ENCODE results near the gene AHRR. TPM values are rescaled to one million over a fixed set of nuclear protein-coding genes. Genes with fewer than 3 reads are reported as not detected.
A peak's percentile ranks its signal among the peaks of the same experiment; 100 is the strongest.

Gene AHRR
- total RNA-seq, 6 experiments from 2014 or later = 30.9 to 55.7 (median 51.9) TPM

DNA sequence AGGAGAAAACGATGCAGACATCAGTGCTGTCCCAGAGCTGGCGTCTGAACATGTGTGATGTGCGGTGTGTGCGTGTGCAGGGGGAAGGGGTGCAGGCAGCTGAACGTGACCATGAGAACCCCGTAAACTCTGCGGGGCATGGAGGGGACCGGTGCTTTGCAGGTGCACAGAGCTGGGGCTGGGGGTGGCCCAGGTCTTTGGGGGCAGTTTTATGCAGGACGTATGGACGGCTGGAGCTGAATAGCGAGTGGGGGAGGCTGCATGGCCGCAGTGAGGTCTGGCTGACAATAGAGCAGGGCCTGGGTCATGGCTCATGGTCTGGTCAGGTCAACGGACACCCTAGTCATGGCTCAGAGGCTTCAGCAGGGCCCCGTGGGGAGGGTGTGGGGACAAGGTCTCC, 118.1 kb downstream of the AHRR start:
- H3K9me3 Mint-ChIP-seq = no peaks in the 10 kb centered on the region
- H3K27me3 Mint-ChIP-seq (ENCODE audit: insufficient read depth) = peaks cover 18% of the 10 kb centered on the region
- H3K4me1 Mint-ChIP-seq (ENCODE audit: low read depth) = peaks cover 23% of the 10 kb centered on the region
- no peak overlapping the region for H3K4me3 Mint-ChIP-seq
- no peak overlapping the region; the same call in 1 of the 2 replicates for H3K27ac Mint-ChIP-seq
- TF ChIP-seq, protein P1, sequence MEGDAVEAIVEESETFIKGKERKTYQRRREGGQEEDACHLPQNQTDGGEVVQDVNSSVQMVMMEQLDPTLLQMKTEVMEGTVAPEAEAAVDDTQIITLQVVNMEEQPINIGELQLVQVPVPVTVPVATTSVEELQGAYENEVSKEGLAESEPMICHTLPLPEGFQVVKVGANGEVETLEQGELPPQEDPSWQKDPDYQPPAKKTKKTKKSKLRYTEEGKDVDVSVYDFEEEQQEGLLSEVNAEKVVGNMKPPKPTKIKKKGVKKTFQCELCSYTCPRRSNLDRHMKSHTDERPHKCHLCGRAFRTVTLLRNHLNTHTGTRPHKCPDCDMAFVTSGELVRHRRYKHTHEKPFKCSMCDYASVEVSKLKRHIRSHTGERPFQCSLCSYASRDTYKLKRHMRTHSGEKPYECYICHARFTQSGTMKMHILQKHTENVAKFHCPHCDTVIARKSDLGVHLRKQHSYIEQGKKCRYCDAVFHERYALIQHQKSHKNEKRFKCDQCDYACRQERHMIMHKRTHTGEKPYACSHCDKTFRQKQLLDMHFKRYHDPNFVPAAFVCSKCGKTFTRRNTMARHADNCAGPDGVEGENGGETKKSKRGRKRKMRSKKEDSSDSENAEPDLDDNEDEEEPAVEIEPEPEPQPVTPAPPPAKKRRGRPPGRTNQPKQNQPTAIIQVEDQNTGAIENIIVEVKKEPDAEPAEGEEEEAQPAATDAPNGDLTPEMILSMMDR (IDR thresholded peaks at IDR 0.05) = no peak
- H3K36me3 Mint-ChIP-seq (ENCODE audit: low read depth) = peaks cover 13% of the 10 kb centered on the region
- no peak for DNase-seq

DNA sequence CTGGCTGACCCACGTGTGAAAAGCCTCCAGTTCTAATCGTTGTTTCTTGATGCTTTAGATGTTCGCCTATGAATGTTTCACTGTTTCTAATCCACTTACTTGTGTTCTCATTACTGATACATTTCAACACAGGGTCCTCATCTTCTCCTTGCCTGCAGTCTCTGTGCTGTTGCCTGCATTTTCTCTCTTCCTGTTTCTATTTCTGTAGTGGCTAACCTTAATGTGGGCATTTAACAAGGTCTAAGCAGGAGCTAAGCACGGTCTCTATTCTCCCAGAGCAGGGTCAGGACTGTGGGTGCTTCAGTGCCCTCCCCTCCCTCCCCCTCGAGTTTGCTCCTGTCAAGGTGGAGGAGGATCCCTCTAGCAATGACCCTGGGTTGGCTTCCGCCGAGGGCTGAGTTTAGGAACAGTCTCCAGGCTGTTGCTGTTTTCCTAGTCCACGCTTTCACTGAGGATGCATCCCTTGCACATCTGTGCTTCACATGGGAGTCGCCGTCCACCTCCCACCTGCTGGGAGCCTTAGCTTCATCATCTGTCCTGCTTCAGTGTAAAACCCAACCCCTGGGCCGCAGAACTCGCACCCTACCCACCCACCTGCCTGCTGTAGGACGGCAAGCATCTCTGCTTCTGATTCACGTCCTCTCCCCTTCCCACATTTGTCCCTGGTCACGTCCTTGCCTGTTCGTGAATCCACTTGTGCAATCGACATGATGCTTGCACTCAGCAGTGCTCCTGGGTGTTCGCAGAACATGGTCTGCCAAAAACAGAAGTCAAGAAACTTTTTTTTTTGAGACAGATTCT, 119.1 kb downstream of the AHRR start:
- TF ChIP-seq, protein P1 (IDR thresholded peaks at IDR 0.05) = no peak
- peaks cover 18% of the 10 kb centered on the region for H3K27me3 Mint-ChIP-seq (ENCODE audit: insufficient read depth)
- H3K4me3 Mint-ChIP-seq = no peak overlapping the region
- peaks cover 10% of the 10 kb centered on the region for H3K36me3 Mint-ChIP-seq (ENCODE audit: low read depth)
- H3K27ac Mint-ChIP-seq = peak overlapping the region; percentile 7; the same call in 1 of the 2 replicates
- H3K9me3 Mint-ChIP-seq = no peaks in the 10 kb centered on the region
- no peak for DNase-seq
- peaks cover 28% of the 10 kb centered on the region for H3K4me1 Mint-ChIP-seq (ENCODE audit: low read depth)

DNA sequence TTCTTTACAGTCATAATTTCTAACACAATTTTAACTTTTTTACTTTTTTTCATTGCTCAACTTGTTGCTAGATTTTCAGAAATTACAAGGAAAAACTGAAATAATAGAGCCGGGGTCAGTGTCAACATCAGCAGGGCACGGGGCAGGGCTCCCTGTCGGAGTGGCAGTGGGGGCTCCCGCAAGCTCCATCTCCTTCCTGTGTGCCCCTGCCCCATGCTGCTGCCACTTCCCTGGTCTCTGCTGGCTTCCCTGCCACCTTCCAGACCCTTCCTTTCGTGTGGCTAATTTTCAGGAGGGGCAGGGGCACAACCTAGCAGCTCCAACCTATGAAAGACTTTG, 120.5 kb downstream of the AHRR start:
- Mint-ChIP-seq H3K27ac (peak overlapping the region; percentile 90), H3K27me3 (ENCODE audit: insufficient read depth) (peaks cover 12% of the 10 kb centered on the region), H3K9me3 (no peaks in the 10 kb centered on the region), H3K4me3 (peak overlapping the region; percentile 97), H3K36me3 (ENCODE audit: low read depth) (peaks cover 14% of the 10 kb centered on the region), H3K4me1 (ENCODE audit: low read depth) (peaks cover 35% of the 10 kb centered on the region)
- TF ChIP-seq, protein P1 (IDR thresholded peaks at IDR 0.05) = no peak
- DNase-seq = no peak

DNA sequence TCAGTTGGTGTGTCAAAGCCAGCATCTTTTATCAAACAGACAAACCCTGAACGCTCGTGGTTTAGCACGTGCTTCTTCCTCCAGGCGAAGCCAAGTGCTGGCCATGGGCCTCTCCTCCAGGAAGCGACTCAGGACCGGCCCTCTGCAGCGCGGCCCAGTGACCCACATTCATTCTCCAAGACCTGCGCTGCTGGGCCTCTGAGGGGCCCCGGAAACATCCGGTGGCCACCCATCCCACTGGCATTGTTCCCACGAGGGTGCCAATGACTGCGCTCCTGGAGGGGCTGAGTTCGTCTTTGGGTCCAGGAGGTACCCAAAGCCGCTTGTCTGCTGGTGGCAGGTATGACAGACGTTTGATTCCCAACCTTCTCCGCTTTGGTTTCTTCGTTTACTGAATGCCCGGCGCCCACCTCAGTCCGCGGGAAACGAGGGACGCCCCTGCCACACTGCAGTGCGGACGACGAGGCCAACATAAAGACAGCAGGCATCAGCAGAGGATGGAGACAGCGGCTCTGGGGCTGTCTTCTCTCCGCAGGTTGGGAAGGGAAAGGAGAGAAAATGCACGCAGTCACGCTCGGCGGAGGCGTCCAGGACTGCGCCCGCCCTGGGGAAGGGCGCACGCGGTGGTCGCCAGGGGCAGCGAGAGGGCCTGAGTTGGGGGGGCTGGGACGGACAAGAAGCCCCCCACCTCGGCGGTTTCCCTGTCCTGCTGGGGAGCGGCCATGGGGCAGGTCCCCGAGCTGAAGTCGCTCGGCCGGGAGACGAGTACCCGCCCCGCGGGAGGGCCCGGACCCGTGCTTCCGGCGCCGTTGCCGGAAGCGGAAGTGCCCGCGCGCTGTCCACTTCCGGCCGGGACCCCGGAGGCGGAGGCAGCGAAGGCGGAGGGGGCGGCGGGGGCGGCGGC, 121.1 kb downstream of the AHRR start, which contains the start of gene EXOC3:
EXOC3 (plus strand) TSS at position 842 of the 904 bp plus-strand sequence. CDS start 3,030 bp downstream, outside the sequence.
- Mint-ChIP-seq H3K36me3 (ENCODE audit: low read depth) (peaks cover 15% of the 10 kb centered on the region), H3K27me3 (ENCODE audit: insufficient read depth) (peaks cover 12% of the 10 kb centered on the region), H3K4me3 (peak within 1 kb of the TSS; percentile 97), H3K9me3 (no peaks in the 10 kb centered on the region), H3K4me1 (ENCODE audit: low read depth) (peaks cover 35% of the 10 kb centered on the region), H3K27ac (peak within 1 kb of the TSS; percentile 90)
- TF ChIP-seq, protein P1 (IDR thresholded peaks at IDR 0.05) = no peak
- DNase-seq = peak; percentile 26

DNA sequence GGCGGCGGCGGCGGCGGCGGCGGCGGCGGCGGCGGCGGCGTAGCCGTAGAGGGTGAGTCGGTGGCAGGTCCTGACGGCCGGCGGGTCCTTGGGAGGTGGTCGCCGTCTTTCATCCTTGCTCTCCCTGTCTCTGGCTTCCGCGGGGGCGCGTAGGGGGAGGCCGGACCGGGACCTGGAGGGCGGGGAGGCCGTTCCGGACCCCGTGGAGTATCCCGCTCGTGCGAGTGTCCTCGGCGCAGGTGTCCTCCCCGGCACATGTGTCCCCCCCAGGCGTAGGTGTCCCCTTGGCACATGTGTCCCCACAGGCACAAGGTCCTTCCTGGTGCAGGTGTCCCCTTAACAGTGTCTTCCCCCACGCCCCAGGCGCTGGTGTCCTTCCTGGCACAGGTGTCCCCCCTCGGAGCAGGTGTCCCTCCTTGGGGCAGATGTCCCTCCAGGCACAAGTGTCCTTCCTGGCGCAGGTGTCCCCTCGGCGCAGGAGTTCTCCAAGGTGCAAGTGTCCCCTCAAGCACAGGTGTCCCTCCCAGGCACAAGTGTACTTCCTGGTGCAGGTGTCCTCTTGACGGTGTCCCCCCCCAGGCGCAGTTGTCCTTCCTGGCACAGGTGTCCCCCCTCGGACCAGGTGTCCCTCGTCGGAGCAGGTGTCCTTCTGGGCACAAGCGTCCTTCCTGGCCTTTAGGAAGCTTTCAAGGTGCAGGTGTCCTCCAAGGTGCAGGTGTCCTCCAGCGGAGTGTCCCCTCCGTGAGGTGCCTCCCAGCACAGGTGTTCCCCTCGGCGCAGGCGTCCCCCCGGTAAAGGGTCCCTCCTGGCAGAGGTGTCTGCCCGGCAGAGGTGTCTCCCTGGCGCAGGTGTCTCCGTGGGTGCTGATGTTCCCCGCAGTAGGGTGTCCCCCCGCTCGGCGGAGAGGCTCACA, 122.0 kb downstream of the AHRR start:
- peaks cover 18% of the 10 kb centered on the region for H3K36me3 Mint-ChIP-seq (ENCODE audit: low read depth)
- DNase-seq = no peak
- no peaks in the 10 kb centered on the region for H3K9me3 Mint-ChIP-seq
- H3K4me3 Mint-ChIP-seq = peak overlapping the region; percentile 97
- H3K4me1 Mint-ChIP-seq (ENCODE audit: low read depth) = peaks cover 35% of the 10 kb centered on the region
- H3K27me3 Mint-ChIP-seq (ENCODE audit: insufficient read depth) = peaks cover 15% of the 10 kb centered on the region
- H3K27ac Mint-ChIP-seq = peak overlapping the region; percentile 55
- TF ChIP-seq, protein P1 (IDR thresholded peaks at IDR 0.05) = no peak

Measured in HFFc6 (cell line).